T-cell (primary cell): Measurements from ENCODE around the gene LTO1. TPM values are rescaled to one million over a fixed set of nuclear protein-coding genes. Genes with fewer than 3 reads are reported as not detected.
"Not testable (repeated sequence)": the region's sequence is repeated elsewhere in the genome, so short reads cannot be mapped to it uniquely, and the experiment has no call there.

Experiments used
- ATAC-seq, 4 experiments: fragments of 200-7000 bp in 3 of 4; fragments of 150-1000 bp in 1 of 4; cut with Tn5 transposase; replicated peaks in 1 of 4; 1 replicate in 3 of 4; 2 replicates in 1 of 4; pipeline ENCODE4 v1.10.0; 2021; ENCODE audit warnings: moderate library complexity in 3 of 4, mild to moderate bottlenecking in 2 of 4, moderate number of reproducible peaks in 1 of 4
- CTCF ChIA-PET, 2 donors: fragments of 300-600 bp; sonication (Branson Sonifier 250); formaldehyde crosslinking; loops; one replicate each; lab custom pipeline; 2022; ENCODE audit warnings: antibody characterized with exemption in 2 of 2; lab: Charles Lee
- POLR2A ChIA-PET, 2 donors: fragments of 300-600 bp; sonication (Branson Sonifier 250); formaldehyde crosslinking; loops; one replicate each; lab custom pipeline; 2022; ENCODE audit warnings: antibody characterized with exemption in 2 of 2; lab: Charles Lee
- DNase-seq, 35 experiments: peaks; one replicate each; pipeline versions ENCODE4 v3.0.0 to v3.0.0-alpha.2; 2013 to 2023
- H3K27ac ChIP-seq: one replicate; pipeline ENCODE4 v1.5.1; 2013; ENCODE audit warnings: low read length
- H3K27me3 ChIP-seq, 2 experiments: replicated peaks in 1 of 2; 1 replicate in 1 of 2; 2 replicates in 1 of 2; pipeline versions ENCODE4 v1.6.1 to v1.7.0; 2013; ENCODE audit warnings: low read length in 1 of 2, mixed read lengths in 1 of 2; ENCODE audit not compliant: control insufficient read depth in 2 of 2, insufficient read depth in 2 of 2; ENCODE audit errors: extremely low read depth in 1 of 2
- H3K36me3 ChIP-seq, 2 donors: 1 replicate in 1 of 2; 2 replicates in 1 of 2; pipeline versions ENCODE4 v1.6.1 to v1.7.0; 2013; ENCODE audit warnings: low read length in 1 of 2; ENCODE audit not compliant: control insufficient read depth in 2 of 2, insufficient read depth in 1 of 2; ENCODE audit errors: extremely low read depth in 1 of 2
- H3K4me1 ChIP-seq, 2 experiments: 1 replicate in 1 of 2; 2 replicates in 1 of 2; pipeline versions ENCODE4 v1.6.1 to v1.7.0; 2013; ENCODE audit warnings: low read length in 2 of 2, mixed read lengths in 1 of 2; ENCODE audit not compliant: insufficient read depth in 2 of 2, control insufficient read depth in 1 of 2; ENCODE audit errors: extremely low read depth in 1 of 2
- H3K4me3 ChIP-seq, 2 donors: 1 replicate in 1 of 2; 2 replicates in 1 of 2; pipeline versions ENCODE4 v1.5.1 to v1.7.0; 2013; ENCODE audit warnings: mild to moderate bottlenecking in 2 of 2, low read length in 1 of 2, moderate library complexity in 1 of 2; ENCODE audit not compliant: control insufficient read depth in 1 of 2; ENCODE audit errors: extremely low read depth in 1 of 2
- H3K9me3 ChIP-seq: 2 replicates; pipeline ENCODE4 v1.7.0; 2013
- H3K27ac Mint-ChIP-seq, 2 donors: one replicate each; pipeline ENCODE4 v1.8.0; 2020 to 2021; ENCODE audit warnings: mild to moderate bottlenecking in 2 of 2, mixed read lengths in 2 of 2
- H3K27me3 Mint-ChIP-seq, 2 donors: one replicate each; pipeline ENCODE4 v1.8.0; 2021 to 2022; ENCODE audit warnings: mixed read lengths in 2 of 2
- H3K36me3 Mint-ChIP-seq: one replicate; pipeline ENCODE4 v1.8.0; 2021; ENCODE audit warnings: mixed read lengths
- H3K4me1 Mint-ChIP-seq, 3 donors: one replicate each; pipeline ENCODE4 v1.8.0; 2020 to 2022; ENCODE audit warnings: mixed read lengths in 3 of 3, mild to moderate bottlenecking in 1 of 3
- H3K4me3 Mint-ChIP-seq, 3 donors: one replicate each; pipeline ENCODE4 v1.8.0; 2020 to 2022; ENCODE audit warnings: mild to moderate bottlenecking in 3 of 3, mixed read lengths in 3 of 3, moderate library complexity in 3 of 3
- H3K9me3 Mint-ChIP-seq, 3 donors: one replicate each; pipeline ENCODE4 v1.8.0; 2020 to 2022; ENCODE audit warnings: mixed read lengths in 3 of 3
- WGBS: methylation state at CpG from one replicate; pipeline ENCODE4 v1.1.5; 2013; ENCODE audit warnings: missing lambda C conversion rate; ENCODE audit not compliant: insufficient coverage; 5-methylcytosine and 5-hydroxymethylcytosine counted together
- total RNA-seq, 35 experiments: library from RNA in 6 of 35; stranded (reverse) in 6 of 35; fragments of 120-200 nt in 1 of 35; gene quantifications; one replicate each; pipeline versions ENCODE4 v1.2.1 to v1.2.4 and lab custom pipeline; 2013 to 2026

LTO1 gene
- total RNA-seq, 5 donors from 2014 or later (not counting 1 experiment from before 2014, with no cell fraction given): 31.8 to 64.2 (median 57.4) TPM

- Mint-ChIP-seq H3K9me3 (no peaks in the 10 kb centered on the region), H3K4me1 (no peaks in the 10 kb centered on the region), H3K27ac (no peak overlapping the region), H3K27me3 (peaks cover 45 to 63% of the 10 kb centered on the region in 2 donors), H3K36me3 (no peaks in the 10 kb centered on the region), H3K4me3 (no peak overlapping the region)
- H3K36me3 ChIP-seq: no peaks in the 10 kb centered on the region
- 76% methylated on average over 6 of the region's 8 CpGs for WGBS
- peaks cover 4 to 67% of the 10 kb centered on the region in 2 experiments for H3K27me3 ChIP-seq
- peaks cover 0 to 3% of the 10 kb centered on the region in 2 experiments for H3K4me1 ChIP-seq
- no peak overlapping the region for H3K27ac ChIP-seq
- POLR2A ChIA-PET: no interaction called here
- DNase-seq (no peak), ATAC-seq (no peak)
- no peaks in the 10 kb centered on the region for H3K9me3 ChIP-seq
- H3K4me3 ChIP-seq: no peak overlapping the region
- CTCF ChIA-PET: no interaction called here
These were observed 22.3 kb upstream of the LTO1 start for GRCh38 chr11:69697469-69697843.

- ChIA-PET CTCF (no interaction called here), POLR2A (no interaction called here)
- DNase-seq (no peak), ATAC-seq (no peak)
- Histone ChIP-seq H3K27me3 (peaks cover 4 to 62% of the 10 kb centered on the region in 2 experiments), H3K27ac (no peak overlapping the region), H3K4me1 (no peaks in the 10 kb centered on the region), H3K9me3 (no peaks in the 10 kb centered on the region), H3K36me3 (no peaks in the 10 kb centered on the region), H3K4me3 (no peak overlapping the region)
- Mint-ChIP-seq H3K27ac (no peak overlapping the region), H3K4me1 (no peaks in the 10 kb centered on the region), H3K27me3 (peaks cover 50 to 68% of the 10 kb centered on the region in 2 donors), H3K36me3 (no peaks in the 10 kb centered on the region), H3K9me3 (no peaks in the 10 kb centered on the region), H3K4me3 (no peak overlapping the region)
- WGBS: 78% methylated on average over 12 of the region's 15 CpGs
These were observed 21.8 kb upstream of the LTO1 start for GRCh38 chr11:69696749-69697468.

- H3K27ac ChIP-seq, ATAC-seq, H3K27ac Mint-ChIP-seq, POLR2A ChIA-PET, H3K4me3 ChIP-seq, H3K4me1 ChIP-seq, H3K4me3 Mint-ChIP-seq, H3K9me3 ChIP-seq, H3K36me3 Mint-ChIP-seq, CTCF ChIA-PET, H3K4me1 Mint-ChIP-seq, H3K9me3 Mint-ChIP-seq, H3K36me3 ChIP-seq, DNase-seq: not testable (repeated sequence)
- peaks cover 2 to 55% of the 10 kb centered on the region in 2 experiments for H3K27me3 ChIP-seq
- peaks cover 55 to 70% of the 10 kb centered on the region in 2 donors for H3K27me3 Mint-ChIP-seq
- WGBS: 40% methylated on average over 1 of the region's 6 CpGs
These were observed 20.8 kb upstream of the LTO1 start for GRCh38 chr11:69695995-69696394.

- no peak for ATAC-seq
- POLR2A ChIA-PET: no interaction called here
- DNase-seq: no peak
- H3K27ac Mint-ChIP-seq: no peak overlapping the region
- no peak overlapping the region for H3K4me3 ChIP-seq
- no peak overlapping the region for H3K4me3 Mint-ChIP-seq
- no peaks in the 10 kb centered on the region for H3K4me1 ChIP-seq
- peaks cover 55 to 70% of the 10 kb centered on the region in 2 donors for H3K27me3 Mint-ChIP-seq
- H3K27me3 ChIP-seq: peaks cover 0 to 52% of the 10 kb centered on the region in 2 experiments
- WGBS: no CpG with 5 or more reads among the region's 7 CpGs
- H3K36me3 ChIP-seq: no peaks in the 10 kb centered on the region
- no peak overlapping the region for H3K27ac ChIP-seq
- H3K9me3 Mint-ChIP-seq: peaks cover 0 to 3% (median 0%) of the 10 kb centered on the region in 3 donors
- CTCF ChIA-PET: no interaction called here
- H3K4me1 Mint-ChIP-seq: no peaks in the 10 kb centered on the region
- H3K9me3 ChIP-seq: no peaks in the 10 kb centered on the region
- no peaks in the 10 kb centered on the region for H3K36me3 Mint-ChIP-seq
These were observed 20.4 kb upstream of the LTO1 start for GRCh38 chr11:69695581-69695980.

GRCh38 chr11:69694781-69695180 is 19.6 kb upstream of the LTO1 start:
- ATAC-seq: no peak
- Histone ChIP-seq H3K9me3 (no peaks in the 10 kb centered on the region), H3K4me3 (no peak overlapping the region), H3K27me3 (peaks cover 0 to 53% of the 10 kb centered on the region in 2 experiments), H3K27ac (no peak overlapping the region), H3K4me1 (no peaks in the 10 kb centered on the region), H3K36me3 (no peaks in the 10 kb centered on the region)
- peaks cover 0 to 3% (median 0%) of the 10 kb centered on the region in 3 donors for H3K9me3 Mint-ChIP-seq
- ChIA-PET CTCF (no interaction called here), POLR2A (no interaction called here)
- DNase-seq: no peak
- no peaks in the 10 kb centered on the region for H3K36me3 Mint-ChIP-seq
- 72% methylated on average over 10 of the region's 10 CpGs for WGBS
- H3K27ac Mint-ChIP-seq: no peak overlapping the region
- H3K27me3 Mint-ChIP-seq: peaks cover 55 to 72% of the 10 kb centered on the region in 2 donors
- H3K4me1 Mint-ChIP-seq: no peaks in the 10 kb centered on the region
- H3K4me3 Mint-ChIP-seq: no peak overlapping the region

GRCh38 chr11:69692422-69692821 is 17.3 kb upstream of the LTO1 start:
- H3K36me3 ChIP-seq: no peaks in the 10 kb centered on the region
- peaks cover 2 to 42% of the 10 kb centered on the region in 2 experiments for H3K27me3 ChIP-seq
- Mint-ChIP-seq H3K4me1 (no peaks in the 10 kb centered on the region), H3K36me3 (no peaks in the 10 kb centered on the region), H3K27ac (no peak overlapping the region), H3K4me3 (no peak overlapping the region), H3K27me3 (peaks cover 51 to 72% of the 10 kb centered on the region in 2 donors), H3K9me3 (peaks cover 0 to 3% (median 0%) of the 10 kb centered on the region in 3 donors)
- ChIA-PET POLR2A (no interaction called here), CTCF (no interaction called here)
- H3K27ac ChIP-seq: no peak overlapping the region
- ATAC-seq (no peak), DNase-seq (no peak)
- H3K9me3 ChIP-seq: no peaks in the 10 kb centered on the region
- H3K4me3 ChIP-seq: no peak overlapping the region
- H3K4me1 ChIP-seq: no peaks in the 10 kb centered on the region
